Body of pancreas (tissue), 4 donors: ENCODE results near the gene COL23A1.

Experiments used
- POLR2A ChIP-seq, 3 donors: fragments of 450-650 bp; IDR thresholded peaks; one replicate each; pipeline ENCODE4 v1.6.1; 2016; ENCODE audit warnings: antibody characterized with exemption in 3 of 3, mild to moderate bottlenecking in 2 of 3
- TF ChIP-seq, protein P1 (sequence below), 7 experiments: fragments of 450-650 bp in 4 of 7; fragments of 200-600 bp in 3 of 7; sonication (generic) in 3 of 7; IDR thresholded peaks; one replicate each; pipeline ENCODE4 v1.5.1; 2016 to 2019; ENCODE audit warnings: antibody characterized with exemption in 7 of 7

DNA sequence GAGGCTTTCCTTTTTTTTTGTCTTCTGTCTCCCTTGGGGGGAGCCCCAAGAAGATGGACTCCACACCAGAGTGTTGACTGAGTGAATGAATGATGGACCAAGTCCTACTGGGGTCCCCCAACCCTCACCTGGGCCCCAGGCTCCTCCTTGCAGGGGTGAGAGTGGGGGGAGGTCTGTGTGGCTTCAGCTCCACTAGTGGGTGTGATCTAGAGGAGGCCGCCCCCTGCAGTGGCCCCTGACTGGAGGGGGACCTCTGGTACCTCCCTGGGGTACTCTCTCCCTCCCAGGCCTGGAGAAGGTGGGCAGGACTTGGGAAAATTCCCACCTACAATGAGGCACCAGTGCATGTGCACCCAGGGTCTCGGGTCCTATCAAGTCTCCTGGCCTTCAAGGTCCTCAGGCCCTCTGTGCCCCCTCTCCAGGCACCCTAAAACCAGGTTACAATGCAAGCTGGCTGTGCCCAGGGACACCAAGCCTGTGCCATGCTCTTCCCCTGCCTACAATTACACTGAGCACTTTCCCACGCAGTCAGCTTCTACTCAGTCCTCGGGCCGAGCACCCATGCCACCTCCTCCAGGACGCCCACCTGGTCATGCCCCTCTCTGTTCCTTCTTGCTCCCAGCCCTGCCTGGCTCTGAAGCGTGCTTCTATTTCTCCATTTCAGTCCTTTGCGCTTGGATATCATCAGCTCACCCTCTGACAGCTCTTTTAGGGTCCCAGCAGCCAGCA lies 240.4 kb downstream of the COL23A1 start:
- TF ChIP-seq, protein P1, sequence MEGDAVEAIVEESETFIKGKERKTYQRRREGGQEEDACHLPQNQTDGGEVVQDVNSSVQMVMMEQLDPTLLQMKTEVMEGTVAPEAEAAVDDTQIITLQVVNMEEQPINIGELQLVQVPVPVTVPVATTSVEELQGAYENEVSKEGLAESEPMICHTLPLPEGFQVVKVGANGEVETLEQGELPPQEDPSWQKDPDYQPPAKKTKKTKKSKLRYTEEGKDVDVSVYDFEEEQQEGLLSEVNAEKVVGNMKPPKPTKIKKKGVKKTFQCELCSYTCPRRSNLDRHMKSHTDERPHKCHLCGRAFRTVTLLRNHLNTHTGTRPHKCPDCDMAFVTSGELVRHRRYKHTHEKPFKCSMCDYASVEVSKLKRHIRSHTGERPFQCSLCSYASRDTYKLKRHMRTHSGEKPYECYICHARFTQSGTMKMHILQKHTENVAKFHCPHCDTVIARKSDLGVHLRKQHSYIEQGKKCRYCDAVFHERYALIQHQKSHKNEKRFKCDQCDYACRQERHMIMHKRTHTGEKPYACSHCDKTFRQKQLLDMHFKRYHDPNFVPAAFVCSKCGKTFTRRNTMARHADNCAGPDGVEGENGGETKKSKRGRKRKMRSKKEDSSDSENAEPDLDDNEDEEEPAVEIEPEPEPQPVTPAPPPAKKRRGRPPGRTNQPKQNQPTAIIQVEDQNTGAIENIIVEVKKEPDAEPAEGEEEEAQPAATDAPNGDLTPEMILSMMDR (IDR thresholded peaks at IDR 0.05): no peak
- TF ChIP-seq POLR2A (IDR thresholded peaks at IDR 0.05): no peak
